ENCODE data around the gene WRNIP1.
"Not testable (repeated sequence)": the region's sequence is repeated elsewhere in the genome, so short reads cannot be mapped to it uniquely, and the experiment has no call there.

WRNIP1 gene

GRCh38 chr6:2784930-2785329 lies 19.7 kb downstream of the WRNIP1 start:
- no peak for DNase-seq (ENCODE audit: low read depth)

- no peak for DNase-seq (ENCODE audit: low read depth)
These were observed 21.1 kb downstream of the WRNIP1 start for GRCh38 chr6:2786269-2786668.

- DNase-seq (ENCODE audit: low read depth): peak; percentile 56
These were observed 25.6 kb downstream of the WRNIP1 start for GRCh38 chr6:2790588-2791449.

GRCh38 chr6:2791450-2791974 lies 26.3 kb downstream of the WRNIP1 start:
- DNase-seq (ENCODE audit: low read depth): no peak

GRCh38 chr6:2792330-2793110 lies 27.3 kb downstream of the WRNIP1 start:
- DNase-seq (ENCODE audit: low read depth): no peak

GRCh38 chr6:2793534-2794151 lies 28.4 kb downstream of the WRNIP1 start:
- no peak for DNase-seq (ENCODE audit: low read depth)

- no peak for DNase-seq (ENCODE audit: low read depth)
These were observed 29.1 kb downstream of the WRNIP1 start for GRCh38 chr6:2794171-2794730.

- DNase-seq (ENCODE audit: low read depth): no peak
These were observed 30.0 kb downstream of the WRNIP1 start for GRCh38 chr6:2795162-2795561.

- no peak for DNase-seq (ENCODE audit: low read depth)
These were observed 30.8 kb downstream of the WRNIP1 start for GRCh38 chr6:2795956-2796355.

- no peak for DNase-seq (ENCODE audit: low read depth)
These were observed 31.7 kb downstream of the WRNIP1 start for GRCh38 chr6:2796861-2797260.

GRCh38 chr6:2797564-2798031 lies 32.4 kb downstream of the WRNIP1 start:
- DNase-seq (ENCODE audit: low read depth): no peak

GRCh38 chr6:2798586-2799134 lies 33.5 kb downstream of the WRNIP1 start:
- no peak for DNase-seq (ENCODE audit: low read depth)

GRCh38 chr6:2799936-2800527 lies 34.8 kb downstream of the WRNIP1 start:
- no peak for DNase-seq (ENCODE audit: low read depth)

- no peak for DNase-seq (ENCODE audit: low read depth)
These were observed 35.5 kb downstream of the WRNIP1 start for GRCh38 chr6:2800552-2801316.

- DNase-seq (ENCODE audit: low read depth): not testable (repeated sequence)
These were observed 36.5 kb downstream of the WRNIP1 start for GRCh38 chr6:2801687-2802086.

GRCh38 chr6:2802521-2803060 lies 37.4 kb downstream of the WRNIP1 start:
- DNase-seq (ENCODE audit: low read depth): no peak

- DNase-seq (ENCODE audit: low read depth): no peak
These were observed 38.7 kb downstream of the WRNIP1 start for GRCh38 chr6:2803731-2804429.

GRCh38 chr6:2804516-2804915 lies 39.3 kb downstream of the WRNIP1 start:
- no peak for DNase-seq (ENCODE audit: low read depth)

GRCh38 chr6:2805031-2805430 lies 39.8 kb downstream of the WRNIP1 start:
- DNase-seq (ENCODE audit: low read depth): no peak

- no peak for DNase-seq (ENCODE audit: low read depth)
These were observed 41.5 kb downstream of the WRNIP1 start for GRCh38 chr6:2806644-2807043.

Data from HS-27A (cell line).